Endometrial microvascular endothelial cells (primary cell): Measurements from ENCODE around the gene GIMAP1. TPM values are rescaled to one million over a fixed set of nuclear protein-coding genes. Genes with fewer than 3 reads are reported as not detected.

Experiments
- in situ Hi-C: cut with HindIII; loops from 2 replicates; pipeline ENCODE4 v1.10.0; 2017; ENCODE audit warnings: low sequenced_read_pairs, low pct_unique_long_range_greater_than_20kb; ENCODE audit errors: inconsistent ontology term
- total RNA-seq: library from RNA; depleted of rRNA; stranded (reverse); fragments of >200 nt; gene quantifications from one replicate; pipeline ENCODE4 v1.2.3, GENCODE V29; 2015; ENCODE audit errors: inconsistent ontology term

Gene GIMAP1
- total RNA-seq, 1 donor from 2014 or later, result 11.2 TPM

DNA sequence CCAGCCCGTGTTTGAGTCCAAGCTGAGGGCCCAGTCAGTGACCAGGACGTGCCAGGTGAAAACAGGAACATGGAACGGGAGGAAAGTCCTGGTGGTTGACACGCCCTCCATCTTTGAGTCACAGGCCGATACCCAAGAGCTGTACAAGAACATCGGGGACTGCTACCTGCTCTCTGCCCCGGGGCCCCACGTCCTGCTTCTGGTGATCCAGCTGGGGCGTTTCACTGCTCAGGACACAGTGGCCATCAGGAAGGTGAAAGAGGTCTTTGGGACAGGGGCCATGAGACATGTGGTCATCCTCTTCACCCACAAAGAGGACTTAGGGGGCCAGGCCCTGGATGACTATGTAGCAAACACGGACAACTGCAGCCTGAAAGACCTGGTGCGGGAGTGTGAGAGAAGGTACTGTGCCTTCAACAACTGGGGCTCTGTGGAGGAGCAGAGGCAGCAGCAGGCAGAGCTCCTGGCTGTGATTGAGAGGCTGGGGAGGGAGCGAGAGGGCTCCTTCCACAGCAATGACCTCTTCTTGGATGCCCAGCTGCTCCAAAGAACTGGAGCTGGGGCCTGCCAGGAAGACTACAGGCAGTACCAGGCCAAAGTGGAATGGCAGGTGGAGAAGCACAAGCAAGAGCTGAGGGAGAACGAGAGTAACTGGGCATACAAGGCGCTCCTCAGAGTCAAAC is 26.0 kb downstream of the GIMAP1 start:
- in situ Hi-C loops, result no loop called here

DNA sequence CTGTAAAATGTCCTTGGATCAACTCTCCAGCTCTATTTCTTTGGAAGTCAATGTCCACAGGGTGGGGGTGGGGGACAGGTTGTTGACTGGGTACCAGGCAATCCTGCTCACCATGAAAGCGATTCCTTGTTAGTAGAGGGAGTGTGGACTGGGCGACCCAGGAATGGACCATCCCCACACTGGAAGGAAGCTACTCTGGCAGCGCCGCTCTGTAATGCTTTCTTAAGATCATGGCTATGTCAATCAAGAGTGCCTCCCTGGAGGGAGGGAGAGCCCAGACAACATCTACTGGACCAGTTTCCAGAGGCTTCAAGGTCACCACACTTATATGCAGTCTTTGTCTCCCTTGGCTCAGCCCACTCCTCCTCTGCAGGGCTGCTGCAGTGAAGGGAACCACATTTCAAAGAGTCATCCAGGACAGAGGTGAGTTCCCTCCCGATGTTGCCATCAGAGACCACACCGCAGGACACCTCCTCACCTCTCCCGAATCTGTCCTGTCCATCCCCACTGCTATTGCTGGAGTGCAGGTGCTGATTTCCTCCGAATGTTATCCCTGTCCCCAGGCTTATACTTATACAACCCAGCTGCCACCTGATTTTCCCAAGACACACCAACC is 27.7 kb downstream of the GIMAP1 start:
- in situ Hi-C loops, result no loop called here

DNA sequence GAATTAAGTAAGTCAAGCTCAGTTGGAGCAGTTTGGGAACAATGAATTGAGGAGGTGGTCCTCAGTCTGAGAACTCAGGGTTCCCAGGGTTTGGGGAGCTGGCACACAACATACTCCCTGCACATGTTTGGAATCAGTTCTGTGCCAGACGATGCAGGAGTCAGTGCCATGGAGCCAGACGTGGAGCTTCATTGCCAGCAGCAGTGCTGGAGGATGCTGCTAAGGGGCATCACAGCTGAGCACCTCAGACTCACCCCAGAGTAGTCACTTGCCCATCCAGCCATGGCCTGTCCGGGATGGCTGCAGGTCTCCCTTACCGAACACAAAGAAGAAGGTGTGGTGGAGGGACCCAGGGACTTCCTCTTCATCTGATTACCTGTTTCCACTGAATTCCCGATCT is 28.7 kb downstream of the GIMAP1 start:
- in situ Hi-C loops, result no loop called here

DNA sequence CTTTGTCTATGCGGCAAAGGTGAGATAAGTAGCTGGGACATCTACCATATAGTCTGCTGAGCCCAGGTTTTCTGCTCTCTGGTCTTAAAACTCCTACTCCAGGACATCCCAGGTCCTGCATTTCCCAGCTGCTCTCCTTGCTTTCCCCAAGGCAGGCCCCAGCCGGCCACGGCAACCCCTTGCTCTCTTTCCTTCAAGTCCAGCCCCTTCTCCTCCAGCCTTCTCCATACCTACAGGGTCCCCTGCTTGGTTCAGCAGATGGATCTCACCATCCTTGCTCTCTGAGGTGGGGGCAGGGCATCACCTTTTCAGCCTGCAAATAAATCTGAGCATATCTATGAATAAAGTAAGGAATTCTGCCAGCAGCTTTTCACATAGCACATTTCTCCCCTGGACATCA is 29.5 kb downstream of the GIMAP1 start:
- in situ Hi-C loops, result no loop called here

DNA sequence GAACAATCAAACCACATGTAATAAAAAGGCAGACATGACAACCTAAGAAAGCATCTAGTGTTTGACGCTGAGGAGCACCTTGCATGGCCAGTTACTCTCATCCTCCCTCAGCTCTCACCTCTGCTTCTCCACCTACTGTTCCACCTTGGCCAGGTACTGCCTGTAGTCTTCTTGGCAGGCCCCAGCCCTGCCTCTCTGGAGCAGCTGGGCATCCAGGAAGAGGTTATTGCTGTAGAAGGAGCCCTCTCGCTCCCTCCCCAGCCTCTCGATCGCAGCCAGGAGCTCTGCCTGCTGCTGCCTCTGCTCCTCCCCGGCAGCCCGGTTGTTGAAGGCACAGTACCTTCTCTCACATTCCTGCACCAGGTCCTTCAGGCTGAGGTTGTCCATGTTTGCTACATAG is 30.5 kb downstream of the GIMAP1 start:
- in situ Hi-C loops, result no loop called here

DNA sequence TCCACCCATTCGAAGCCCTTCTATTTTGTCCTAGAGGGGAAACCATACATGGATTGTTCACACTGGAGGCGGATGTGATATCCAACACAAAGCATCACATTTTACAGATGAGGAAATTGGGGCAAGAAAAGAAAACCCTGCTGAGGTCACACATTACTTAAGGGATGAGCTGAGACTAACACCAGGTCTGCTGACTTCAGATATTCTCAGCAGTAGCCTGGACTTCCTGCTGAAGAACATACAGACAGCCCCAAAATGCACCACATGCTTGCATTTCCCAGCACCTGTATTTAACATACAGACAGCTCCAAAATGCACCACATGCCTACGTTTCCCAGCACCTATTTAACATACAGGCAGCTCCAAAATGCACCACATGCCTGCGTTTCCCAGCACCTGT is 32.0 kb downstream of the GIMAP1 start:
- in situ Hi-C loops, result no loop called here

DNA sequence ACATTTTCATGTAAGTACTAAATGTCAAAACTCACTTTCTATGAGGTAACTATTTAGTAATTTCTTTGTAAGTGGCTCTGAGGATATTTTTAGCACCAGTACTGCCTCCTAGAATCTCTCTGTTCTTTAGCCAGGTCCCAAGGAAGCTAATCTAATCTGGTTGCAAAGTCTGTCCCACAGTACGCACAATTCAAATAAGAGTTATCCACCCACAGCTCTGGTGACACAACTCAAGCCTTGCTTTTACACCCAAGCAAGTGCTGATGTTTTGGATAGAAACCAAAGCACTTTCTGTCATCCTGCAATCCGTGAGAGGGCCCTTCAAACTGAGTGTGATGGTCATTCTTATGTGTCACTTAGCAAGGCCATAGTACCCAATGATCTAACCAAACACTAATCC is 35.3 kb downstream of the GIMAP1 start:
- in situ Hi-C loops, result no loop called here

DNA sequence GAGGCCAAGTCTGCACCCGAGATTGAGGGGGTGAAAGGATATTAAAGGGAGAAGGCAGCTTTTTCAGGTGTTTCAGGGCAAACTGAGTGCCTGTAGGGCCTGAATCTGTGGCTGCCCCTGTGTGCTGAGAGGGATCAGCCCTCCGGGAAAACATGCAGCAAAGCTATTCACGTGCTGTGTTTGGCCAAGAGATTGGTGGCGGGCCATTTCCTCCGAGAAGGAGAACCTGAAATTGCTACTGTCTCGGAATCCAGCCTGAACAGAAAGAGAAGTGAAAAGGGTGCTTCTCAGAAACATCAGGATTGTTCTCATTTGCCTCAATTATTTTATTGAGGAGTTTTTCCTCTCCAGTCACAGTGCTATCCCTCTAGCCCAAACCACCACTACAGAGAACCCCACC is 36.8 kb downstream of the GIMAP1 start:
- in situ Hi-C loops, result no loop called here

DNA sequence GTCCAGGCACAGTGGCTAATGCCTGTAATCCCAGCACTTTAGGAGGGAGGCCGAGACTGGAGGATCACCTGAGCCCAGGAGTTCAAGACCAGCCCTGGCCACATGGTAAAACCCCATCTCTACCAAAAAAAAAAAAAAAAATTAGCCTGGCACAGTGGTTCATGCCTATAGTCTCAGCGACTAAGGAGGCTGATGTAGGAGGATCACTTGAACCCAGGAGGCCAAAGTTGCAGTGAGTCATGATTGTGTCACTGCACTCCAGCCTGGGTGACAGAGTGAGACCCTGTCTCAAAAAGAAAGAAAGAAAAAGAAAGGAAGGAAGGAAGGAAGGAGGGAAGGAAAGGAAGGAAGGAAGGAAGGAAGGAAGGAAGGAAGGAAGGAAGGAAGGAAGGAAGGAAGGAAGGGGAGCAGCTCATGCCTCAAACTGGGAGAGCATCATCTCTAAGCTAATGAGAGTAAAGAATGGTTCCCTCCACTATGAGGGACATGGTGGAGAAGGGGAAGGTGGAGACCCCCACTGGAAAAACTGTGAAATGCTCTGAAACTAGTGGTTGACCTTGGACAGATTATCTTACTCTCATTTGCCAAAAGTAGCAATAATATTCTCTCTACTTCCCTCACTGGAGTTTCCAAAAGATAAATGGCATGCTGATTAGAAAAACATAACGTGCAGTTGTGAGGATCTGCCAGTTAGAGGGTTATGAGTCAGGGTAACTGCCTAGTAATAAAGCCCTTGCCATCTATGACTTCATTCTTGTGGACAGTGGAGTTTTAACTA is 37.6 kb downstream of the GIMAP1 start:
- in situ Hi-C loops, result no loop called here

DNA sequence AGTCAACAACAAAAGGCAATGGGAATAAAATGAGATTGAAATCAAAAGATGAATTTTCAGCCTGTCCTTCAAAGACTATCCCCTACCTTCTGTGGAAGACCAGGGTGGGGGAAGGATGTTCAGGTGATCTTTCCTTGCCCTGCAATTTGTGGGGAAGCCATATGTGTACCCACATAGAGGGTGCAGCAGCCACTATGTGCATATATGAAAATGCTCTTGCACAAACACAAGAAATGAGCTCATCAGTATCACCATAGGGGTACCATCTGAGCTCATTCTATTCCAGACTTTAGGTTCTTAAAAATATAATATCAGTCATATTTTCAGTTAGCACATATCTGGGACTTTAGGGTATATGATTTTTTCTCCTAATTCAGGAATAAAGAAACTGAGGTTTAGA is 38.5 kb downstream of the GIMAP1 start:
- in situ Hi-C loops, result no loop called here

DNA sequence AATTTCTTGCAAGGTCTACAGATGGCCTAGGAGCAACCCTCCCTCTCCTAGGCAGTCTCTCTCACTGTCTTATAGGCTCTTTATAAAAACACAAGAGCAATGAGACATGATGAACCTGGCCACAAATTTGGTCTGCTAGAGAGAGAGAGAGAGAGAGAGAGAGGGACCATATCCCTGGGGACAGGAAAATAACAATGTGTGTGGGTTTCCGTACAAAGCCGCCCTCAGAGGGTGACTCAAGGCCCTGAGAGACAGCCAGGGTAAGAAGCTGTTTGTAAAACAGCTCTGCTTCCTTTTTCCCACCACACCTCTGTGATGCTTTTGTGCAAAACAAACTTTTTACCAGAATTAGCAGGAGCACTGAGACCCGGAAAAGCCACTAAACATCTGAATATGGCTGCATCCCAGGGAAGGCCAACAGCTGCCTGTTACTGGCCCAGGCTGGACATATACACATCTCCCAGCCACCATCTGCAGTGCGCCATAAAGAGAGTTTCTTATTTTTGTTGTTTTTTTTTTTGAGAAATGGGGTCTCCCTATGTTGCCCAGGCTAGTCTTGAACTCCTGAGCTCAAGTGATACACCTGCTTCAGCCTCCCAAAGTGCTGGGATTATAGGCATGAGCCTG is 39.2 kb downstream of the GIMAP1 start:
- in situ Hi-C loops, result no loop called here

DNA sequence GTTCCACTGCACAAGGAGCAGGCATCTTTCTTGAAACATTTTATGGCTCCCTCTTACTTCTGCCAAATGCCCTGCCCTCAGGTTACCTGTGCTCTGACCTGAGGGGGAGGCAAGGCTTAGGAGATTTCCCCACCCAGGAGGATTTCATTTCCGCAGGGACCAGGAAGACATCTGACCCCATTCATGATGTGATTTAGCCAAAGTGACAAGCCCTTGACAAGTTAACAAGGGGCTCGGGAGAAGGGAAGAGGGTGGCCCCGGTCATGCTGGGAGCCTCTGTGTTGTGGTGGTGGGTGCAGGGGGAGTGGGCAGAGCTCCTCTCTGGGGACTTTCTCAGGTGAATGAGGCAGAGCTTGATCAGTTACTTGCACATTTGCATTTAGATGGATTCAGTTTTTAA is 39.8 kb downstream of the GIMAP1 start:
- in situ Hi-C loops, result no loop called here

DNA sequence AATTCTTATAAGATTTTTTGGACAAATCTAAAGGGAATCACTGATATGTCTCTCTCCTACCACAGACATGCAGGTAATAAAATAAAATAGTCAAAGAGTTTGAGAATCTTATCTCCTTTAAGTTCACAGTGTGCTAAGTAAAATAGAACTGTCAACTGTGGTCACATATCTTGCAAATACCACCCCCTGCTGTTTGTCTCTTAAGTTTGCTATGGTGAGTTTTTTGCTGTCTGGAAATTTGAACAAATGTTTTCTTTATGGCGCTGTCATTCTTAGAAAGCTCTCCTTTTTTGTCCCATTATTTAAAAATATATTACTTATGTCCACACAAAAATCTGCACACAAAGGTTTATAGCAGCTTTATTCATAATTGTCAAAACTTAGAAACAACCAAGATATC is 40.4 kb downstream of the GIMAP1 start:
- in situ Hi-C loops, result no loop called here

DNA sequence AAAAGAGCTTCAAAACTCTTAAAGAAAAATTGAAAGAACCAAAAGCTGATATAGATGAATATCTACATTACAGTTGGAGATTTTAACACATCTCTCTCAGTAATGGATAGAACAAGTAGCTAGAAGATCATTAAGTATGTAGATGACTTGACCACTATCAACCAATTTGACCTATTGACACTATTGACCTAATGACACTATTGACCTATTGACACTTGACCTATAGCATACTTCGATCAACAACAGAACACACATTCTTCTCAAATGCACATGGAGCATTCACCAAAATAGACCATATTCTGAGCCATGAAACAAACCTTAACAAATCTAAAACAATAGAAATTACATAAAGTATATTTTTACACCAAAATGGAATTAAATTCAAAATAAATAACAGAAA is 43.1 kb downstream of the GIMAP1 start:
- in situ Hi-C loops, result no loop called here

DNA sequence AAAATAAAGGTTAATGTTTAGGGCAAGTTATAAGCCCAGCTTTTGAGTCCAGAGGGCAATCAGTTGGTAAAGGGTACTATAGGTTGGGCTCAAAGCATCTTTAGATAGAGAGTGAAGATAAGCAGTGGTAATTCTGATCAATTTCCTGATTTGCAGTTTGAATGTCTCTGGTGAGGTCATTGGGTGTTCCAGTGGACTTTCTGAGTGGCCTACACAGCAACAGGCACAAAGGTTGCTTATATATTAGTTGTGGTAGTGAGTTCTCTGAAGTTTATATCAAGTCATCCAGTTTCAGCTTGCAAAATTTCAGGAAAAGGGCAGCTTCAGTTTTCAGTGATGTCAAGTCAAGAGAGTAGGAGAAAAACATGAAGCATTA is 49.9 kb downstream of the GIMAP1 start:
- in situ Hi-C loops, result no loop called here

DNA sequence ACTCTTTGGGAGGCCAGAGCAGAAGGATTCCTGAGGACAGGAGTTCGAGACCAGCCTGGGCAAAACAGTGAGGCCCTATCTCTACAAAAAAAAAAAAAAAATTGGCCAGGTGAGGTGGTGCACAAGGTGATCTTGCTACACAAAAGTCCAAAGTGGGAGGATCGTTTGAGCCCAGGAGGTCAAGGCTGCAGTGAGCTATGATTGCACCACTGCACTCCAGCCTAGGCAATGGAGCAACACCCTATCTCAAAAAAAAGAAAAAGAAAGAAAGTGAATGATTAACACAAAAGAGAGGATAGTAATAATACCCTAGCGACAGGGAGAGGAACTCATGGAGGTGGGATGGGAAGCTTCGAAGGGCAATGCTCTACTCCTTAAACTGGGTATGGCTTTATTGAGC is 53.4 kb downstream of the GIMAP1 start:
- in situ Hi-C loops, result no loop called here
